HUDEP-2 (cell line): ENCODE measurements around the gene MYO18B.

Experiments used
- DNase-seq, 76 experiments: peaks; one replicate each; lab custom pipeline; 2025; ENCODE audit not compliant: unreplicated experiment in 76 of 76; lab: John Stamatoyannopoulos, UW

MYO18B gene

GRCh38 chr22:26025626-26026025, 283.6 kb downstream of the MYO18B start:
- DNase-seq = no peak

GRCh38 chr22:26027341-26027740, 285.4 kb downstream of the MYO18B start:
- no peak for DNase-seq

- DNase-seq = no peak
Measured at GRCh38 chr22:26031641-26032040, 289.7 kb downstream of the MYO18B start.

- no peak for DNase-seq
Measured at GRCh38 chr22:26033071-26033470, 291.1 kb downstream of the MYO18B start.

- DNase-seq = no peak
Measured at GRCh38 chr22:26033586-26033985, 291.6 kb downstream of the MYO18B start.

GRCh38 chr22:26035523-26035922, 293.5 kb downstream of the MYO18B start:
- no peak for DNase-seq

GRCh38 chr22:26038365-26038764, 296.4 kb downstream of the MYO18B start:
- no peak for DNase-seq

GRCh38 chr22:26041931-26042330, 299.9 kb downstream of the MYO18B start:
- no peak for DNase-seq

- no peak for DNase-seq
Measured at GRCh38 chr22:26043031-26043430, 301.0 kb downstream of the MYO18B start.

- DNase-seq = no peak
Measured at GRCh38 chr22:26045051-26045450, 303.1 kb downstream of the MYO18B start.

- DNase-seq = no peak
Measured at GRCh38 chr22:26045860-26046259, 303.9 kb downstream of the MYO18B start.

GRCh38 chr22:26047516-26047915, 305.5 kb downstream of the MYO18B start:
- DNase-seq = no peak

GRCh38 chr22:26047920-26048319, 305.9 kb downstream of the MYO18B start:
- DNase-seq = no peak

GRCh38 chr22:26050079-26050478, 308.1 kb downstream of the MYO18B start:
- DNase-seq = no peak

GRCh38 chr22:26053737-26054316, 311.8 kb downstream of the MYO18B start:
- no peak for DNase-seq

- DNase-seq = no peak
Measured at GRCh38 chr22:26054841-26055605, 313.0 kb downstream of the MYO18B start.

- DNase-seq = no peak
Measured at GRCh38 chr22:26055693-26056092, 313.7 kb downstream of the MYO18B start.

- DNase-seq = no peak
Measured at GRCh38 chr22:26056455-26057200, 314.6 kb downstream of the MYO18B start.

- DNase-seq = no peak
Measured at GRCh38 chr22:26057731-26058130, 315.7 kb downstream of the MYO18B start.

- DNase-seq = no peak
Measured at GRCh38 chr22:26064048-26064447, 322.1 kb downstream of the MYO18B start.

GRCh38 chr22:26065847-26066246, 323.9 kb downstream of the MYO18B start:
- DNase-seq = no peak

- no peak for DNase-seq
Measured at GRCh38 chr22:26066534-26066933, 324.5 kb downstream of the MYO18B start.
